ENCODE results near the gene MIPOL1.
"Not testable (repeated sequence)": the region's sequence is repeated elsewhere in the genome, so short reads cannot be mapped to it uniquely, and the experiment has no call there.

Gene MIPOL1

GRCh38 chr14:37189733-37190132 is 8.0 kb upstream of the MIPOL1 start:
- H3K23ac ChIP-seq (ENCODE audit: low read length); H2BK15ac ChIP-seq (replicated peaks; ENCODE audit: low read depth); H4K5ac ChIP-seq (ENCODE audit: low read length); H3K9ac ChIP-seq (ENCODE audit: low read length); H4K8ac ChIP-seq (ENCODE audit: low read depth, low read length); H3K4me1 ChIP-seq (ENCODE audit: control insufficient read depth, low read depth, low read length); H3K79me2 ChIP-seq (ENCODE audit: control insufficient read depth, insufficient read depth, low read length); H3K4me3 ChIP-seq (ENCODE audit: low read length); H3K36me3 ChIP-seq (ENCODE audit: control insufficient read depth, insufficient read depth, low read length); H3K56ac ChIP-seq (ENCODE audit: low read length); H3K18ac ChIP-seq (ENCODE audit: low read length); H3K4ac ChIP-seq (ENCODE audit: low read depth, low read length); DNase-seq; H2BK120ac ChIP-seq (ENCODE audit: low read depth, low read length); H3K27ac ChIP-seq (ENCODE audit: low read depth, low read length); H2BK5ac ChIP-seq (ENCODE audit: low read length); H3K4me2 ChIP-seq (ENCODE audit: low read length); H3K79me1 ChIP-seq (ENCODE audit: low read length); H3K27me3 ChIP-seq (ENCODE audit: insufficient read depth, low read length, poor library complexity); H2AK5ac ChIP-seq (ENCODE audit: low read length): not testable (repeated sequence)
- no CpG with 5 or more reads among the region's 2 CpGs for WGBS (ENCODE audit: extremely low coverage, insufficient coverage, low lambda C conversion rate)

GRCh38 chr14:37194698-37195097 is 3.0 kb upstream of the MIPOL1 start:
- Histone ChIP-seq H2BK15ac (replicated peaks; ENCODE audit: low read depth) (no peak overlapping the region), H2BK120ac (ENCODE audit: low read depth, low read length) (no peak overlapping the region), H4K8ac (ENCODE audit: low read depth, low read length) (no peak overlapping the region), H4K5ac (ENCODE audit: low read length) (no peak overlapping the region), H3K27ac (ENCODE audit: low read depth, low read length) (no peak overlapping the region), H3K4ac (ENCODE audit: low read depth, low read length) (no peak overlapping the region), H2BK5ac (ENCODE audit: low read length) (no peak overlapping the region), H3K9ac (ENCODE audit: low read length) (no peak overlapping the region), H3K79me1 (ENCODE audit: low read length) (no peaks in the 10 kb centered on the region), H3K23ac (ENCODE audit: low read length) (no peak overlapping the region), H3K27me3 (ENCODE audit: insufficient read depth, low read length, poor library complexity) (no peaks in the 10 kb centered on the region), H3K4me2 (ENCODE audit: low read length) (no peak overlapping the region), H3K79me2 (ENCODE audit: control insufficient read depth, insufficient read depth, low read length) (no peaks in the 10 kb centered on the region), H3K18ac (ENCODE audit: low read length) (no peak overlapping the region), H3K56ac (ENCODE audit: low read length) (no peak overlapping the region), H3K4me3 (ENCODE audit: low read length) (no peak overlapping the region), H2AK5ac (ENCODE audit: low read length) (no peak overlapping the region), H3K36me3 (ENCODE audit: control insufficient read depth, insufficient read depth, low read length) (no peaks in the 10 kb centered on the region), H3K4me1 (ENCODE audit: control insufficient read depth, low read depth, low read length) (no peaks in the 10 kb centered on the region)
- no peak for DNase-seq
- no CpG with 5 or more reads among the region's 2 CpGs for WGBS (ENCODE audit: extremely low coverage, insufficient coverage, low lambda C conversion rate)

GRCh38 chr14:37195327-37195726 is 2.4 kb upstream of the MIPOL1 start:
- Histone ChIP-seq H3K56ac (ENCODE audit: low read length) (no peak overlapping the region), H3K79me1 (ENCODE audit: low read length) (no peaks in the 10 kb centered on the region), H3K4me2 (ENCODE audit: low read length) (no peak overlapping the region), H4K8ac (ENCODE audit: low read depth, low read length) (no peak overlapping the region), H3K23ac (ENCODE audit: low read length) (no peak overlapping the region), H2BK120ac (ENCODE audit: low read depth, low read length) (no peak overlapping the region), H3K4ac (ENCODE audit: low read depth, low read length) (no peak overlapping the region), H3K4me3 (ENCODE audit: low read length) (no peak overlapping the region), H3K9ac (ENCODE audit: low read length) (no peak overlapping the region), H3K36me3 (ENCODE audit: control insufficient read depth, insufficient read depth, low read length) (no peaks in the 10 kb centered on the region), H2BK15ac (replicated peaks; ENCODE audit: low read depth) (no peak overlapping the region), H3K18ac (ENCODE audit: low read length) (no peak overlapping the region), H3K79me2 (ENCODE audit: control insufficient read depth, insufficient read depth, low read length) (no peaks in the 10 kb centered on the region), H2BK5ac (ENCODE audit: low read length) (no peak overlapping the region), H3K4me1 (ENCODE audit: control insufficient read depth, low read depth, low read length) (no peaks in the 10 kb centered on the region), H3K27me3 (ENCODE audit: insufficient read depth, low read length, poor library complexity) (no peaks in the 10 kb centered on the region), H3K27ac (ENCODE audit: low read depth, low read length) (no peak overlapping the region), H4K5ac (ENCODE audit: low read length) (no peak overlapping the region), H2AK5ac (ENCODE audit: low read length) (no peak overlapping the region)
- WGBS (ENCODE audit: extremely low coverage, insufficient coverage, low lambda C conversion rate) = no CpG with 5 or more reads among the region's 1 CpG
- no peak for DNase-seq

GRCh38 chr14:37196604-37197420 is 925 bp upstream of the MIPOL1 start:
- Histone ChIP-seq H3K4me2 (ENCODE audit: low read length) (peak overlapping the region; percentile 94), H2AK5ac (ENCODE audit: low read length) (no peak overlapping the region), H3K27ac (ENCODE audit: low read depth, low read length) (no peak overlapping the region), H2BK120ac (ENCODE audit: low read depth, low read length) (no peak overlapping the region), H3K23ac (ENCODE audit: low read length) (no peak overlapping the region), H2BK5ac (ENCODE audit: low read length) (no peak overlapping the region), H4K8ac (ENCODE audit: low read depth, low read length) (no peak overlapping the region), H3K4me3 (ENCODE audit: low read length) (no peak overlapping the region), H3K18ac (ENCODE audit: low read length) (no peak overlapping the region), H3K79me2 (ENCODE audit: control insufficient read depth, insufficient read depth, low read length) (no peaks in the 10 kb centered on the region), H3K27me3 (ENCODE audit: insufficient read depth, low read length, poor library complexity) (no peaks in the 10 kb centered on the region), H4K5ac (ENCODE audit: low read length) (no peak overlapping the region), H2BK15ac (replicated peaks; ENCODE audit: low read depth) (no peak overlapping the region), H3K36me3 (ENCODE audit: control insufficient read depth, insufficient read depth, low read length) (no peaks in the 10 kb centered on the region), H3K9ac (ENCODE audit: low read length) (peak overlapping the region; percentile 91), H3K4me1 (ENCODE audit: control insufficient read depth, low read depth, low read length) (no peaks in the 10 kb centered on the region), H3K79me1 (ENCODE audit: low read length) (no peaks in the 10 kb centered on the region), H3K4ac (ENCODE audit: low read depth, low read length) (no peak overlapping the region), H3K56ac (ENCODE audit: low read length) (peak overlapping the region; percentile 97)
- DNase-seq = no peak
- WGBS (ENCODE audit: extremely low coverage, insufficient coverage, low lambda C conversion rate) = no CpG with 5 or more reads among the region's 17 CpGs

- Histone ChIP-seq H2BK5ac (ENCODE audit: low read length) (no peak overlapping the region), H3K36me3 (ENCODE audit: control insufficient read depth, insufficient read depth, low read length) (no peaks in the 10 kb centered on the region), H3K23ac (ENCODE audit: low read length) (no peak overlapping the region), H4K8ac (ENCODE audit: low read depth, low read length) (no peak overlapping the region), H3K4me3 (ENCODE audit: low read length) (peak overlapping the region; percentile 76), H3K79me2 (ENCODE audit: control insufficient read depth, insufficient read depth, low read length) (no peaks in the 10 kb centered on the region), H3K56ac (ENCODE audit: low read length) (peak overlapping the region; percentile 97), H3K9ac (ENCODE audit: low read length) (peak overlapping the region; percentile 87), H3K27me3 (ENCODE audit: insufficient read depth, low read length, poor library complexity) (no peaks in the 10 kb centered on the region), H3K18ac (ENCODE audit: low read length) (peak overlapping the region; percentile 7), H2AK5ac (ENCODE audit: low read length) (no peak overlapping the region), H4K5ac (ENCODE audit: low read length) (no peak overlapping the region), H2BK15ac (replicated peaks; ENCODE audit: low read depth) (no peak overlapping the region), H3K4ac (ENCODE audit: low read depth, low read length) (no peak overlapping the region), H3K4me2 (ENCODE audit: low read length) (peak overlapping the region; percentile 80), H3K79me1 (ENCODE audit: low read length) (no peaks in the 10 kb centered on the region), H2BK120ac (ENCODE audit: low read depth, low read length) (no peak overlapping the region), H3K4me1 (ENCODE audit: control insufficient read depth, low read depth, low read length) (no peaks in the 10 kb centered on the region), H3K27ac (ENCODE audit: low read depth, low read length) (no peak overlapping the region)
- no CpG with 5 or more reads among the region's 11 CpGs for WGBS (ENCODE audit: extremely low coverage, insufficient coverage, low lambda C conversion rate)
- no peak for DNase-seq
Observed at GRCh38 chr14:37198273-37198598, 499 bp downstream of the MIPOL1 start.

GRCh38 chr14:37198907-37199306 is 1.2 kb downstream of the MIPOL1 start:
- DNase-seq = no peak
- Histone ChIP-seq H3K79me1 (ENCODE audit: low read length) (no peaks in the 10 kb centered on the region), H3K27me3 (ENCODE audit: insufficient read depth, low read length, poor library complexity) (no peaks in the 10 kb centered on the region), H2BK5ac (ENCODE audit: low read length) (no peak overlapping the region), H3K4me2 (ENCODE audit: low read length) (no peak overlapping the region), H4K5ac (ENCODE audit: low read length) (no peak overlapping the region), H4K8ac (ENCODE audit: low read depth, low read length) (no peak overlapping the region), H3K23ac (ENCODE audit: low read length) (no peak overlapping the region), H3K18ac (ENCODE audit: low read length) (no peak overlapping the region), H3K4me1 (ENCODE audit: control insufficient read depth, low read depth, low read length) (no peaks in the 10 kb centered on the region), H3K56ac (ENCODE audit: low read length) (no peak overlapping the region), H2BK15ac (replicated peaks; ENCODE audit: low read depth) (no peak overlapping the region), H3K4ac (ENCODE audit: low read depth, low read length) (no peak overlapping the region), H2AK5ac (ENCODE audit: low read length) (no peak overlapping the region), H3K4me3 (ENCODE audit: low read length) (no peak overlapping the region), H3K9ac (ENCODE audit: low read length) (no peak overlapping the region), H2BK120ac (ENCODE audit: low read depth, low read length) (no peak overlapping the region), H3K27ac (ENCODE audit: low read depth, low read length) (no peak overlapping the region), H3K79me2 (ENCODE audit: control insufficient read depth, insufficient read depth, low read length) (no peaks in the 10 kb centered on the region), H3K36me3 (ENCODE audit: control insufficient read depth, insufficient read depth, low read length) (no peaks in the 10 kb centered on the region)
- 100% methylated on average over 2 of the region's 5 CpGs for WGBS (ENCODE audit: extremely low coverage, insufficient coverage, low lambda C conversion rate)

Measured in mesendoderm (in vitro differentiated cells).